Nephron progenitor cell (in vitro differentiated cells): ENCODE results near the gene TUBA4A.

Source experiments
- DNase-seq: peaks from one replicate; pipeline ENCODE4 v3.0.0; 2021
- H3K27ac Mint-ChIP-seq: 2 replicates; pipeline ENCODE4 v1.8.0; 2021; ENCODE audit warnings: mild to moderate bottlenecking, moderate library complexity, mixed read lengths
- H3K27me3 Mint-ChIP-seq: 2 replicates; pipeline ENCODE4 v1.8.0; 2021; ENCODE audit warnings: mild to moderate bottlenecking, low read depth, mixed read lengths; ENCODE audit not compliant: poor library complexity
- H3K36me3 Mint-ChIP-seq: 2 replicates; pipeline ENCODE4 v1.8.0; 2021; ENCODE audit warnings: low read depth, mixed read lengths
- H3K4me1 Mint-ChIP-seq: 2 replicates; pipeline ENCODE4 v1.8.0; 2021; ENCODE audit warnings: mixed read lengths
- H3K4me3 Mint-ChIP-seq: 2 replicates; pipeline ENCODE4 v1.8.0; 2021; ENCODE audit warnings: mild to moderate bottlenecking, moderate library complexity, mixed read lengths
- H3K9me3 Mint-ChIP-seq: 2 replicates; pipeline ENCODE4 v1.8.0; 2021; ENCODE audit warnings: mild to moderate bottlenecking, moderate library complexity, mixed read lengths
- TF ChIP-seq, protein P1 (sequence below): fragments of 200-600 bp; sonication (generic); IDR thresholded peaks from 2 replicates; pipeline ENCODE4 v1.5.0; 2021; ENCODE audit warnings: antibody characterized with exemption

The TUBA4A gene

DNA sequence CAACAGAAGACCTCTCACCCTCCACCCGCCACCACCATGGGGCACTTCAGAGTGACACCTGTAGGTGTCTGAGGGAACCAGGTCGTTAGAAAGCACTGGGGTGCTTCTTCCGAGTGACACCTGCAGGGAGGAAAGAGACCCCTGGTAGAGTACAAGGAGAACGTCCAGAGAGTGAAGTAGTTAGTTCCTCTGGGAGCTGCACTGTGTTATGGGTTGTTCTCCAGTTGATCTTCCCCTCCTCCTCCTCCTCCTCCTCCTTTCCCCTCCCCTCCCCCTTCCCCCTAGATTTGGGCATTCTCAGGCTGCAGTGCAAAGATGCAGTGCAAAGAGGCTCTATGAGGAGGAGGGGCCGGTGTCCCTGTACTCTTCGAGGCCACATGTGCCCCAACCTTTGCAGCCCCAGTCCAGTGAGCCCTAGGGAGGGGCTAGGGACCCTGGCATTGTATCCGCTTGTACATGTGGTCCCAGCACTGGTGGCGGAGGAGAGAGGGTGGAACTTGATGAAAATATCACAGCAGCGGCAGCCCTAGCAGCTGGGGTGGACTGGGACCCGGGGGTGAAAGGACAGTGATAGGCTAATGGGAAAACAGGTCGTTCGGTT lies 26.3 kb upstream of the TUBA4A start:
- TF ChIP-seq, protein P1, sequence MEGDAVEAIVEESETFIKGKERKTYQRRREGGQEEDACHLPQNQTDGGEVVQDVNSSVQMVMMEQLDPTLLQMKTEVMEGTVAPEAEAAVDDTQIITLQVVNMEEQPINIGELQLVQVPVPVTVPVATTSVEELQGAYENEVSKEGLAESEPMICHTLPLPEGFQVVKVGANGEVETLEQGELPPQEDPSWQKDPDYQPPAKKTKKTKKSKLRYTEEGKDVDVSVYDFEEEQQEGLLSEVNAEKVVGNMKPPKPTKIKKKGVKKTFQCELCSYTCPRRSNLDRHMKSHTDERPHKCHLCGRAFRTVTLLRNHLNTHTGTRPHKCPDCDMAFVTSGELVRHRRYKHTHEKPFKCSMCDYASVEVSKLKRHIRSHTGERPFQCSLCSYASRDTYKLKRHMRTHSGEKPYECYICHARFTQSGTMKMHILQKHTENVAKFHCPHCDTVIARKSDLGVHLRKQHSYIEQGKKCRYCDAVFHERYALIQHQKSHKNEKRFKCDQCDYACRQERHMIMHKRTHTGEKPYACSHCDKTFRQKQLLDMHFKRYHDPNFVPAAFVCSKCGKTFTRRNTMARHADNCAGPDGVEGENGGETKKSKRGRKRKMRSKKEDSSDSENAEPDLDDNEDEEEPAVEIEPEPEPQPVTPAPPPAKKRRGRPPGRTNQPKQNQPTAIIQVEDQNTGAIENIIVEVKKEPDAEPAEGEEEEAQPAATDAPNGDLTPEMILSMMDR, result no peak
- peaks cover 54% of the 10 kb centered on the region for H3K4me1 Mint-ChIP-seq
- DNase-seq, result no peak
- no peaks in the 10 kb centered on the region for H3K9me3 Mint-ChIP-seq
- peaks cover 10% of the 10 kb centered on the region for H3K36me3 Mint-ChIP-seq
- H3K27me3 Mint-ChIP-seq, result peaks cover 5% of the 10 kb centered on the region
- peak overlapping the region; percentile 91 for H3K4me3 Mint-ChIP-seq
- peak overlapping the region; percentile 95 for H3K27ac Mint-ChIP-seq

DNA sequence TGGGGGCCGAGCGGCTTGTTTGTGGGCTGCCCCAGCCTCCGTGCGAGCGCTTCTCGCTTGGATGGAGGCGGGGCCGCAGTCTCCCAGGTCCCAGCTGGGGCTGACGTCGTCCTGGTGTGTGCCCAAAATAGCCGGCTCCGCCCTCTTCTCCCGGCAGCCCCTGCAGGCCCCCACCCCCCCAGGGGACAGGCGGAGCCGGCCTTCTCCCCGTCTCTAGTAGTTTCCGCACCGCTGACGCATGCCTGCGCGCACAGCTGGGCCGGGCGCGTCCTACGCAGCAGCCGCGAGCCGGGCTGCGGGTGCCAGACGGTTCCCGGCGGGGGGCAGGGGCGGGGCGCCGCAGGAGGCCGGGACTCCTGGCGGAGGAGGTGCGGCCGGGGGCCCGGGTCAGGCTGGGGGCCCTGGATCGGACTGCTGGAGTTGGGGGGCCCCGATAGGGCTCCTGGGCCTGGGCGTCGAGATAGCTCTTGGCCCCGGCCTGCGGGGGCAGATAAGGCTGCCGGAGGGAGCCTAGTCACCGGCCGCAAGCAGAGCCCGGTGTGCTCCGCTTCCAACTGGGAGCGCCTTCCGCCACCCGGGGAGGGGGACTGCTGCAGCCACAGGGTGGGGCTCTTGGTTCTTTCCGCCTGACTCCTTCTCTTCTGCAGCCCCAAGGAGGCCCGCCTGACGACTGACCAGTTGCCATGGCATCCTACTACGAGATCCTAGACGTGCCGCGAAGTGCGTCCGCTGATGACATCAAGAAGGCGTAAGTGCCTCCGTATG lies 25.6 kb upstream of the TUBA4A start, which contains the start of gene DNAJB2:
Gene DNAJB2 (plus strand): TSS at position 216 of the 765 bp plus-strand sequence. CDS start 468 bp downstream, at position 684.
- TF ChIP-seq, protein P1, result no peak
- peak within 1 kb of the TSS; percentile 91 for H3K4me3 Mint-ChIP-seq
- H3K9me3 Mint-ChIP-seq, result no peaks in the 10 kb centered on the region
- peaks cover 61% of the 10 kb centered on the region for H3K4me1 Mint-ChIP-seq
- peak within 1 kb of the TSS; percentile 95 for H3K27ac Mint-ChIP-seq
- peaks cover 5% of the 10 kb centered on the region for H3K27me3 Mint-ChIP-seq
- peaks cover 10% of the 10 kb centered on the region for H3K36me3 Mint-ChIP-seq
- DNase-seq, result peak; percentile 97

DNA sequence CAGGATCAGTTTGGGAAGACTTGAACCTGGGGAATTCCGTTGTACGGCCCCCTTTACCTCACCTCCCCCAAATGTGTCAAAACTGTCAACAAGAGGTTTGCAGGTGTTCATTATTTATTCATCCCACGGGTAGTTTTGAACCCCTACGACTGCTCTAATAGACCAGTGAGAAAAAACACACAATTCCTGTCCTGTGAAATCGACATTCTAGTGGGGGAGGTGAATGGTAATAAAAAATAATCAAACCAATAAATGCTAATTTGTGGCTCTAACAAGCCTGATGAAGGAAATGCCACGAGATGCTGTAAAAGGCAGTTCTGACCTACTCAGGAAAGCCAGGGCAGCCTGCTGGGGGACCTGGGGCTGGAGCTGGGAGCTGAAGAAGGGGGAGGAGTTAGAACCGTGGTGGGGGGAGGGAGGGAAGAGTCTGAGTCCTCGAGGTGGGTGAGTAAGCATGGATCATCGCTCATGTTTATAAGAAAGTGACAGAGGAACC lies 25.0 kb upstream of the TUBA4A start:
- Mint-ChIP-seq H3K36me3 (peaks cover 10% of the 10 kb centered on the region), H3K4me1 (peaks cover 62% of the 10 kb centered on the region), H3K27ac (peak overlapping the region; percentile 86), H3K27me3 (peaks cover 5% of the 10 kb centered on the region), H3K4me3 (peak overlapping the region; percentile 91), H3K9me3 (no peaks in the 10 kb centered on the region)
- TF ChIP-seq, protein P1, result no peak
- no peak for DNase-seq

DNA sequence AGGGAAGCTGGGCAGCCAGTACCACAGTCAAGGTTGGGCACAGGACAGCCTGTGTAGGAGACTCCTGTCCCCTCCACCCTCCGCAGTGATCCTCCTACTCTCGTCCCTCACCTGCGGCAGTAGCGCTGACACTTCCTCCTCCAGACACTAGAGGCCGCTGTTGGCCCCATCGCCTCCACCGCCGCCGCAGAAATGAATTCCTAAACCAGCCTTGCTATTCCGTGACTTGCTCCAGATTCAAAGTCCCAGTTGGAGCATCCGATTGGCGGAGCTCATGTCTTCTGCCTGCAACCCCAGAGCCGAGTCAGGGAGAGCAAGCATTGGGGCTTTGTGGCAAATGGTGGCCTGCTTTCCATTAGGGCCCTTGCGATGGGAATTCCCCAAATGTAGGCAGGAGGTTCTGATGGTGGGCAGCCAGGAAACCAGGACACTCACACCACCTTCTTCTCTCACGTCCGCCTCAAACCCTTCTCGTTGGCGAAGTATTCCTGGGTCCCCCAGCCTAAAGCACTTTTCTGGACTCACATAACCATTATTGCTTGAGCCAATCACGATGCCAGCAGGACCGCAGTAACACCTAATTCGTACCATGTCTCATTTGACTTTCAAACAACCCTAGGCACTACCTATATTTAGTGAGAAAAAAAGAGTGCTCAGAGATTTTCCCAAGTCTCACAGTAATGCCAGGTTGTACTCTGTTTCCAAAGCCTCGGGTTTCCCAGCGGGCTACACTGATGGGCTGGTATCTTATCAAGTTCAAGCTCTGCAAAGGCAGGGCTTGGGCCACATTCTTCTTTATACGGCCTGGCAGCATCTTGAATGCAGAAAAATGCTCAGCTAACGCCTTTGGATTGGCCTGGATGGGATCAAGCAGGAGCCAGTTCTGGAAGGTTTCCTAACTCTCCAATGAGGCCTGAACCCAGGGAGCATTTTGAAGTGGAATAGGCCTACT lies 24.3 kb upstream of the TUBA4A start:
- H3K4me3 Mint-ChIP-seq, result peak overlapping the region; percentile 91
- peak; percentile 83 for DNase-seq
- H3K27me3 Mint-ChIP-seq, result peaks cover 5% of the 10 kb centered on the region
- peaks cover 6% of the 10 kb centered on the region for H3K36me3 Mint-ChIP-seq
- TF ChIP-seq, protein P1, result peak; percentile 97
- H3K27ac Mint-ChIP-seq, result peak overlapping the region; percentile 86
- no peaks in the 10 kb centered on the region for H3K9me3 Mint-ChIP-seq
- H3K4me1 Mint-ChIP-seq, result peaks cover 60% of the 10 kb centered on the region

DNA sequence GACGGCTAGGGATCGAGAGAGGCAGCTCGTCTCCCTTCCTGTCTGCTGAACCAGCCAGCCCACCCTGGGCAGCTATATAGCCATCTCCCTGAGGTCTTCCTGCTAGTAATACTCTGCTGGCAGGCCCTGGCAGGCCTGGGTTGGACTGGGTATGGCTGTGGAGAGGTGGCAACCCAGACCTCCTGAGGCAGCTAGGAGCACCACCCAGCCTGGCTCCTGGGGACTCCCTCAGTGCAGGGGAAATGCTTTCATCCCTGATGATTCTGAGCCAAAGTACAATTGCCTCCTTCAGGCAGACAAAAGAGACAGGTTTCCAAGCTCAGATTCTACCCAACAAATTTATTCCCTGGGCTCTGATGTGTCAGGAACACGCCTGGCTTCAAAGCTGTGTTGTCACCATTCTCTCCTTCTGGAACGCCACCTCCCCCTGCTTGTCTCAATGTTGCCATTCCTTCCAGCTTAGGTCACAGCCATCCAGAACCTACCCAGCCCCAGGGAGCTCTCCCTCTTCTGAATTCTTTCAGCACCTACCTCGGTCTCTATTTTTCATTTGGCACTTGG lies 20.7 kb upstream of the TUBA4A start:
- peaks cover 24% of the 10 kb centered on the region for H3K27me3 Mint-ChIP-seq
- H3K36me3 Mint-ChIP-seq, result no peaks in the 10 kb centered on the region

More for the DNA sequence above, 20.7 kb upstream of the TUBA4A start:
- TF ChIP-seq, protein P1, result no peak
- no peak overlapping the region for H3K4me3 Mint-ChIP-seq
- no peaks in the 10 kb centered on the region for H3K9me3 Mint-ChIP-seq
- H3K4me1 Mint-ChIP-seq, result peaks cover 29% of the 10 kb centered on the region
- no peak for DNase-seq
- no peak overlapping the region for H3K27ac Mint-ChIP-seq
